H1 (cell line): ENCODE measurements around the gene KDM2A. TPM values are rescaled to one million over a fixed set of nuclear protein-coding genes. Genes with fewer than 3 reads are reported as not detected.

Experiments
- CTCF ChIA-PET: fragments of 300-600 bp; sonication (Branson Sonifier 250); formaldehyde crosslinking; loops from one replicate; lab custom pipeline; 2021; ENCODE audit not compliant: partially characterized antibody; lab: Charles Lee
- POLR2A ChIA-PET: fragments of 300-600 bp; sonication (Branson Sonifier 250); formaldehyde crosslinking; loops from one replicate; lab custom pipeline; 2021; ENCODE audit warnings: inconsistent platforms; ENCODE audit not compliant: partially characterized antibody; lab: Charles Lee
- DNase-seq, 2 experiments: peaks; one replicate each; pipeline versions ENCODE4 v3.0.0 to v3.0.0-alpha.2; 2010 to 2022; ENCODE audit warnings: low spot score in 2 of 2, low read depth in 1 of 2, mixed read lengths in 1 of 2
- FAIRE-seq: peaks from 2 replicates; lab custom pipeline; 2011; peaks lifted over from hg19 to GRCh38; lab: Jason Lieb, UNC
- H2AFZ ChIP-seq: 2 replicates; pipeline ENCODE4 v1.8.1; 2012; ENCODE audit warnings: low read length, inconsistent platforms
- H2AK5ac ChIP-seq: 2 replicates; pipeline ENCODE4 v1.6.1; 2013; ENCODE audit warnings: low read depth, low read length
- H2BK120ac ChIP-seq: replicated peaks from 2 replicates; pipeline ENCODE3; 2013; ENCODE audit warnings: low read depth, low read length, inconsistent platforms
- H2BK12ac ChIP-seq: 2 replicates; pipeline ENCODE4 v1.6.1; 2013; ENCODE audit warnings: low read depth, low read length
- H2BK15ac ChIP-seq: 2 replicates; pipeline ENCODE4 v1.6.1; 2013; ENCODE audit warnings: low read length
- H2BK20ac ChIP-seq: 2 replicates; pipeline ENCODE4 v1.6.1; 2013; ENCODE audit warnings: low read length
- H2BK5ac ChIP-seq: 2 replicates; pipeline ENCODE4 v1.6.1; 2013; ENCODE audit warnings: low read depth, low read length
- H3K14ac ChIP-seq: 2 replicates; pipeline ENCODE4 v1.6.1; 2013; ENCODE audit warnings: inconsistent platforms; ENCODE audit not compliant: insufficient read length
- H3K18ac ChIP-seq: 2 replicates; pipeline ENCODE4 v1.6.1; 2013; ENCODE audit warnings: low read length; ENCODE audit errors: extremely low read depth
- H3K23ac ChIP-seq: 2 replicates; pipeline ENCODE4 v1.6.1; 2013; ENCODE audit warnings: inconsistent platforms; ENCODE audit not compliant: insufficient read length
- H3K23me2 ChIP-seq: 2 replicates; pipeline ENCODE4 v1.6.1; 2013; ENCODE audit warnings: low read depth, low read length
- H3K27ac ChIP-seq: 2 replicates; pipeline ENCODE4 v1.6.1; 2011; ENCODE audit warnings: low read depth, low read length, inconsistent platforms
- H3K27me3 ChIP-seq, 4 experiments: replicated peaks in 1 of 4; 1 replicate in 1 of 4; 2 replicates in 3 of 4; pipeline versions ENCODE4 v1.6.1 to v1.8.1; 2011 to 2013; ENCODE audit warnings: low read length in 3 of 4, mild to moderate bottlenecking in 3 of 4, inconsistent platforms in 2 of 4, mixed read lengths in 2 of 4, moderate library complexity in 1 of 4; ENCODE audit not compliant: control insufficient read depth in 3 of 4, insufficient read depth in 3 of 4; ENCODE audit errors: extremely low read depth in 1 of 4
- H3K36me3 ChIP-seq, 4 experiments: 2 replicates each; pipeline versions ENCODE4 v1.6.1 to v1.8.1; 2011 to 2013; ENCODE audit warnings: mild to moderate bottlenecking in 4 of 4, low read length in 3 of 4, moderate library complexity in 2 of 4, control low read depth in 1 of 4, inconsistent platforms in 1 of 4; ENCODE audit not compliant: insufficient read depth in 4 of 4, control insufficient read depth in 2 of 4
- H3K4ac ChIP-seq: replicated peaks from 2 replicates; pipeline ENCODE3; 2013; ENCODE audit warnings: low read length, low read depth, mixed read lengths, inconsistent platforms; ENCODE audit not compliant: insufficient read length
- H3K4me1 ChIP-seq, 4 experiments: replicated peaks in 1 of 4; 1 replicate in 1 of 4; 2 replicates in 3 of 4; pipeline versions ENCODE4 v1.6.1 to v1.8.1; 2011 to 2013; ENCODE audit warnings: low read length in 3 of 4, inconsistent platforms in 2 of 4, mixed read lengths in 1 of 4; ENCODE audit not compliant: insufficient read depth in 4 of 4, control insufficient read depth in 3 of 4
- H3K4me2 ChIP-seq, 2 experiments: 2 replicates each; pipeline versions ENCODE4 v1.6.1 to v1.8.1; 2011 to 2013; ENCODE audit warnings: low read depth in 2 of 2, low read length in 2 of 2, control low read depth in 1 of 2, inconsistent platforms in 1 of 2, mild to moderate bottlenecking in 1 of 2; ENCODE audit not compliant: insufficient read depth in 1 of 2
- H3K4me3 ChIP-seq, 4 experiments: fragments of 200-600, 300-600 bp in 1 of 4; sonication (generic), shearing (Covaris generic), sonication (Bioruptor Twin) in 1 of 4; 2 replicates each; pipeline versions ENCODE4 v1.5.1 to v1.8.1; 2011 to 2016; ENCODE audit warnings: low read length in 4 of 4, low read depth in 3 of 4, control low read depth in 2 of 4, inconsistent platforms in 2 of 4, mild to moderate bottlenecking in 2 of 4, mixed read lengths in 1 of 4, moderate library complexity in 1 of 4; ENCODE audit not compliant: insufficient read depth in 2 of 4; ENCODE audit errors: extremely low read depth in 1 of 4
- H3K56ac ChIP-seq: replicated peaks from 2 replicates; pipeline ENCODE3; 2013; ENCODE audit warnings: low read depth, mild to moderate bottlenecking, mixed read lengths, low read length, inconsistent platforms; ENCODE audit not compliant: insufficient read length
- H3K79me1 ChIP-seq: 2 replicates; pipeline ENCODE4 v1.6.1; 2013; ENCODE audit warnings: low read depth, low read length, control low read depth
- H3K79me2 ChIP-seq, 2 experiments: 2 replicates each; pipeline versions ENCODE4 v1.6.1 to v1.8.1; 2012 to 2013; ENCODE audit warnings: low read length in 2 of 2, mild to moderate bottlenecking in 2 of 2, inconsistent platforms in 1 of 2; ENCODE audit not compliant: insufficient read depth in 2 of 2, control insufficient read depth in 1 of 2
- H3K9ac ChIP-seq, 4 experiments: replicated peaks in 1 of 4; 1 replicate in 1 of 4; 2 replicates in 3 of 4; pipeline versions ENCODE4 v1.6.1 to v1.8.1; 2011 to 2013; ENCODE audit warnings: low read depth in 3 of 4, low read length in 3 of 4, control low read depth in 2 of 4, mild to moderate bottlenecking in 2 of 4, moderate library complexity in 2 of 4, inconsistent platforms in 1 of 4; ENCODE audit errors: extremely low read depth in 1 of 4
- H3K9me3 ChIP-seq, 2 experiments: 2 replicates each; pipeline versions ENCODE4 v1.6.1 to v1.8.1; 2012 to 2013; ENCODE audit warnings: mild to moderate bottlenecking in 2 of 2, moderate library complexity in 2 of 2, control low read depth in 1 of 2, inconsistent platforms in 1 of 2, low read depth in 1 of 2, low read length in 1 of 2, mixed read lengths in 1 of 2; ENCODE audit not compliant: insufficient read depth in 2 of 2
- H4K20me1 ChIP-seq, 2 experiments: replicated peaks in 1 of 2; 2 replicates each; pipeline versions ENCODE3 to v1.8.1; 2011 to 2013; ENCODE audit warnings: inconsistent platforms in 2 of 2, low read length in 2 of 2, mild to moderate bottlenecking in 1 of 2; ENCODE audit not compliant: insufficient read depth in 2 of 2, control insufficient read depth in 1 of 2
- H4K5ac ChIP-seq: 2 replicates; pipeline ENCODE4 v1.6.1; 2013; ENCODE audit warnings: low read length, low read depth, mixed read lengths, inconsistent platforms; ENCODE audit not compliant: insufficient read length
- H4K8ac ChIP-seq: 2 replicates; pipeline ENCODE4 v1.8.0; 2013; ENCODE audit warnings: mild to moderate bottlenecking, moderate library complexity, low read length, inconsistent platforms; ENCODE audit not compliant: insufficient read depth; ENCODE audit errors: extremely low read depth
- H4K91ac ChIP-seq: replicated peaks from 2 replicates; pipeline ENCODE3; 2013; ENCODE audit warnings: low read length, mixed read lengths, inconsistent platforms; ENCODE audit not compliant: insufficient read length
- BCL11A ChIP-seq, 2 experiments: IDR thresholded peaks; one replicate each; pipeline ENCODE4 v1.6.1; 2011; ENCODE audit warnings: low read depth in 2 of 2, low read length in 2 of 2, mild to moderate bottlenecking in 2 of 2
- BRCA1 ChIP-seq: IDR thresholded peaks from 2 replicates; pipeline ENCODE4 v1.6.1; 2012; ENCODE audit warnings: low read depth, low read length, improper control_type of control experiment
- CREB1 ChIP-seq: IDR thresholded peaks from 2 replicates; pipeline ENCODE4 v1.6.1; 2012; ENCODE audit warnings: inconsistent platforms
- NRF1 ChIP-seq: IDR thresholded peaks from 2 replicates; pipeline ENCODE4 v1.6.1; 2011; ENCODE audit warnings: mild to moderate bottlenecking, low read depth, low read length, improper control_type of control experiment
- PHF8 ChIP-seq: fragments of 200-600 bp; sonication (generic); conservative IDR thresholded peaks from 2 replicates; pipeline ENCODE4 v1.7.1; 2012; ENCODE audit warnings: low read depth, mild to moderate bottlenecking, inconsistent platforms, low read length, moderate library complexity
- RNF2 ChIP-seq: fragments of 200-900, 300-1000 bp; sonication (generic); IDR thresholded peaks from 2 replicates; pipeline ENCODE4 v1.7.1; 2016; ENCODE audit warnings: borderline replicate concordance, low read depth, mild to moderate bottlenecking, antibody characterized with exemption, low read length; ENCODE audit not compliant: poor library complexity, severe bottlenecking; ENCODE audit errors: missing control alignments
- RXRA ChIP-seq: IDR thresholded peaks from 2 replicates; pipeline ENCODE4 v1.6.1; 2011; ENCODE audit warnings: low read depth, mild to moderate bottlenecking, low read length, moderate library complexity; ENCODE audit not compliant: insufficient read depth
- YY1 ChIP-seq: IDR thresholded peaks from 2 replicates; pipeline ENCODE4 v1.6.1; 2011; ENCODE audit warnings: low read depth, mild to moderate bottlenecking, low read length
- WGBS, 2 experiments: shearing (Covaris generic) in 1 of 2; methylation state at CpG; one replicate each; pipeline versions ENCODE4 v1.1.6 to v1.1.7; 2013 to 2015; ENCODE audit warnings: low lambda C conversion rate in 2 of 2, mixed read lengths in 2 of 2, inconsistent platforms in 1 of 2, low coverage in 1 of 2, missing lambda C conversion rate in 1 of 2; ENCODE audit not compliant: insufficient replicate concordance in 2 of 2, insufficient coverage in 1 of 2, insufficient read length in 1 of 2; ENCODE audit errors: extremely low coverage in 1 of 2, missing lambda C conversion rate in 1 of 2; 5-methylcytosine and 5-hydroxymethylcytosine counted together
- polyA plus RNA-seq, 7 experiments: library from polyadenylated mRNA; depleted of rRNA in 3 of 7; stranded (reverse) in 5 of 7; unstranded in 2 of 7; fragments of >200 nt in 5 of 7; fragments of 200-250 nt in 2 of 7; gene quantifications; 1 replicate in 5 of 7; 2 replicates in 1 of 7; 4 replicates in 1 of 7; pipeline versions ENCODE4 v1.2.1 to v1.2.3, GENCODE V29; 2011 to 2013; ENCODE audit warnings: missing spikeins in 2 of 7, mixed read lengths in 2 of 7
- total RNA-seq: library from RNA; stranded (reverse); fragmentation: NEBNext Ultra II Directional; extraction: Animal tissue kit (Norgen Biotek cat#: 25700); gene quantifications from 2 replicates; pipeline ENCODE4 v1.2.1, GENCODE V29; 2021
- TF ChIP-seq, protein P1 (sequence below): IDR thresholded peaks from 2 replicates; pipeline ENCODE4 v1.6.1; 2012; ENCODE audit warnings: inconsistent platforms

Gene KDM2A
- total and polyA plus RNA-seq, 2 of the 8 experiments (the other 6 are each of a cell fraction or from before 2014, with no cell fraction given): 55.4 to 66.2 TPM

DNA sequence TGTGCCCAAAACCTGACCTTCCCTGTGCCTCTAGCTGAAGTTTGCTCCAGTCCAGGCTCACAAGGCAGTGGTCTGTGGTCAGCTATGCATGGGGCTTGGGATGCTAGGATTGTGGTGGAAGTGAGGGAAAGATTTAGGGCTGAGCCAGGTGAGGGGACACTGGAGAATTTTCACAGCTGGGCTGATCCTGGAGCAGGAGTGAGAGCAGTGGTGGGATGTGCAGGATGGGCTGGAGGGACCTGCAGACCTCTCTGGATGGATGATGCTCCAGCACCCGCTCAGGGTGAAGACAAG lies 23.9 kb upstream of the KDM2A start:
- H3K4me3 ChIP-seq: no peak overlapping the region
- H2AK5ac ChIP-seq: no peak overlapping the region
- no peak overlapping the region; the same call in 1 of the 2 replicates for H2BK12ac ChIP-seq
- H3K27me3 ChIP-seq: no peaks in the 10 kb centered on the region
- FAIRE-seq: no peak
- no peak overlapping the region for H3K14ac ChIP-seq
- no peaks in the 10 kb centered on the region for H4K20me1 ChIP-seq
- H3K79me2 ChIP-seq: no peaks in the 10 kb centered on the region
- no peak overlapping the region for H3K23ac ChIP-seq
- 86% methylated on average over 1 of the region's 1 CpG; no CpG with 5 or more reads in 1 of the 2 experiments for WGBS, 2 experiments
- no peak overlapping the region for H3K27ac ChIP-seq
- no peak overlapping the region for H4K91ac ChIP-seq
- H3K36me3 ChIP-seq: no peaks in the 10 kb centered on the region
- H2BK15ac ChIP-seq: no peak overlapping the region
- H2BK20ac ChIP-seq: no peak overlapping the region
- 0 out of 2 replicates have a peak overlapping the region, but pooled peaks have one; percentile 9 for H2AFZ ChIP-seq
- H3K23me2 ChIP-seq: no peaks in the 10 kb centered on the region
- H4K5ac ChIP-seq: peak overlapping the region; percentile 39
- H4K8ac ChIP-seq: no peak overlapping the region; the same call in 1 of the 2 replicates
- ChIA-PET CTCF (interaction anchor here (0.6 to 4.3 kb wide), 21 partner anchors 10 to 252 kb away, joined by 3 to 18 read pairs (median 4); partner anchors contain the start of gene KDM2A), POLR2A (interaction anchor here (0.8 to 1.9 kb wide), 4 partner anchors 11 to 176 kb away, joined by 3 to 5 read pairs (median 3); partner anchors contain the start of gene KDM2A)
- no peak overlapping the region for H2BK120ac ChIP-seq
- no peak overlapping the region for H3K9ac ChIP-seq
- H2BK5ac ChIP-seq: no peak overlapping the region
- no peak overlapping the region for H3K18ac ChIP-seq
- no peak overlapping the region for H3K4ac ChIP-seq
- no peak overlapping the region for H3K4me2 ChIP-seq
- no peaks in the 10 kb centered on the region for H3K79me1 ChIP-seq
- H3K56ac ChIP-seq: no peak overlapping the region
- H3K4me1 ChIP-seq: peaks cover 0 to 3% (median 1%) of the 10 kb centered on the region in 4 experiments; a peak in 2 of 7 replicates
- DNase-seq: no peak
- H3K9me3 ChIP-seq: no peaks in the 10 kb centered on the region
- TF ChIP-seq RNF2: no peak
- no peak for TF ChIP-seq RXRA
- TF ChIP-seq, protein P1, sequence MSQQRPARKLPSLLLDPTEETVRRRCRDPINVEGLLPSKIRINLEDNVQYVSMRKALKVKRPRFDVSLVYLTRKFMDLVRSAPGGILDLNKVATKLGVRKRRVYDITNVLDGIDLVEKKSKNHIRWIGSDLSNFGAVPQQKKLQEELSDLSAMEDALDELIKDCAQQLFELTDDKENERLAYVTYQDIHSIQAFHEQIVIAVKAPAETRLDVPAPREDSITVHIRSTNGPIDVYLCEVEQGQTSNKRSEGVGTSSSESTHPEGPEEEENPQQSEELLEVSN: no peak
- no peak for TF ChIP-seq BRCA1
- TF ChIP-seq BCL11A (IDR thresholded peaks at IDR 0.05; ENCODE audit: low read depth in 2 of 2, low read length in 2 of 2): no peak
- no peak for TF ChIP-seq CREB1
- no peak for TF ChIP-seq YY1
- TF ChIP-seq NRF1: no peak
- TF ChIP-seq PHF8: no peak
